A549 (cell line): Measurements from ENCODE around the gene LRIG1.

ENCODE experiments used
- CTCF ChIP-seq: fragments of >200 bp; sonication (Bioruptor Twin); formaldehyde crosslinking; IDR thresholded peaks from 3 replicates; pipeline ENCODE4 v1.5.1; 2016
- ELK1 ChIP-seq: fragments of 150-350 bp; IDR thresholded peaks from 2 replicates; pipeline ENCODE4 v1.6.1; 2014; ENCODE audit warnings: low read depth, mild to moderate bottlenecking, low read length
- FOSB ChIP-seq: fragments of 250-450 bp; sonication (Bioruptor Pico); IDR thresholded peaks from 2 replicates; pipeline ENCODE4 v1.5.0; 2020; ENCODE audit warnings: mild to moderate bottlenecking, moderate library complexity
- HMGXB4 ChIP-seq: fragments of 250-450 bp; sonication (Bioruptor Pico); IDR thresholded peaks from 2 replicates; pipeline ENCODE4 v1.5.0; 2021; ENCODE audit warnings: mild to moderate bottlenecking, moderate library complexity, borderline replicate concordance
- JUN ChIP-seq, 2 experiments: fragments of >200 bp; sonication (Bioruptor Twin); formaldehyde crosslinking; IDR thresholded peaks; 2 replicates in 1 of 2; 3 replicates in 1 of 2; pipeline ENCODE4 v1.6.1; 2016 to 2017
- JUNB ChIP-seq: fragments of >200 bp; sonication (Bioruptor Twin); formaldehyde crosslinking; IDR thresholded peaks from 2 replicates; pipeline ENCODE4 v1.6.1; 2016
- PBX3 ChIP-seq: IDR thresholded peaks from 2 replicates; pipeline ENCODE4 v1.6.1; 2012
- POLR2A ChIP-seq: IDR thresholded peaks from 2 replicates; pipeline ENCODE4 v1.6.1; 2012; ENCODE audit warnings: mild to moderate bottlenecking, low read length
- REST ChIP-seq: fragments of 200-600 bp; sonication (generic); IDR thresholded peaks from 2 replicates; pipeline ENCODE4 v1.6.1; 2016; ENCODE audit warnings: antibody characterized with exemption, mild to moderate bottlenecking, moderate library complexity
- RNF2 ChIP-seq: fragments of 200-600 bp; sonication (generic); IDR thresholded peaks from 2 replicates; pipeline ENCODE4 v1.6.1; 2016; ENCODE audit warnings: low read depth, mild to moderate bottlenecking, antibody characterized with exemption, moderate library complexity, borderline replicate concordance
- SREBF2 ChIP-seq: fragments of 450-650 bp; IDR thresholded peaks from 2 replicates; pipeline ENCODE4 v1.6.1; 2014; ENCODE audit warnings: mild to moderate bottlenecking, moderate library complexity
- ZFP36 ChIP-seq: fragments of 450-650 bp; IDR thresholded peaks from 2 replicates; pipeline ENCODE4 v1.6.1; 2014; ENCODE audit warnings: borderline replicate concordance; ENCODE audit not compliant: partially characterized antibody

- TF ChIP-seq CTCF (no peak), ZFP36 (no peak), JUN (IDR thresholded peaks at IDR 0.05) (no peak), SREBF2 (no peak), POLR2A (no peak), JUNB (no peak), PBX3 (no peak), HMGXB4 (no peak), REST (no peak), ELK1 (no peak), RNF2 (no peak), FOSB (CRISPR knock-in tag) (no peak)
These were observed 11.2 kb downstream of the LRIG1 start for GRCh38 chr3:66489581-66489980.
